Lower lobe of right lung (tissue), 2 donors: Measurements from ENCODE around the gene DENND2A. TPM values are rescaled to one million over a fixed set of nuclear protein-coding genes. Genes with fewer than 3 reads are reported as not detected.

Source experiments
- ATAC-seq, 2 donors: fragments of 200-7000 bp; cut with Tn5 transposase; one replicate each; pipeline ENCODE4 v1.9.1; 2020 to 2022; ENCODE audit warnings: mild to moderate bottlenecking in 2 of 2, moderate library complexity in 2 of 2
- DNase-seq: peaks from one replicate; pipeline ENCODE4 v3.0.0-alpha.2; 2020
- H3K27ac ChIP-seq: fragments of 200-600 bp; one replicate; pipeline ENCODE4 v1.8.0; 2022
- H3K27me3 ChIP-seq: fragments of 200-600 bp; one replicate; pipeline ENCODE4 v1.8.0; 2022; ENCODE audit warnings: low read depth
- H3K36me3 ChIP-seq: fragments of 200-600 bp; one replicate; pipeline ENCODE4 v1.8.0; 2022; ENCODE audit warnings: mild to moderate bottlenecking
- H3K4me1 ChIP-seq: fragments of 200-600 bp; one replicate; pipeline ENCODE4 v1.8.0; 2022
- H3K4me3 ChIP-seq: fragments of 200-600 bp; one replicate; pipeline ENCODE4 v1.8.0; 2022; ENCODE audit warnings: mild to moderate bottlenecking
- H3K9me3 ChIP-seq: fragments of 200-600 bp; one replicate; pipeline ENCODE4 v1.8.0; 2022
- CTCF ChIP-seq: fragments of 200-600 bp; IDR thresholded peaks from one replicate; pipeline ENCODE4 v1.8.0; 2022; ENCODE audit warnings: antibody characterized with exemption, mild to moderate bottlenecking
- intact Hi-C: fragments of 100-400 bp; cut with DNase I; formaldehyde crosslinking; loops from one replicate; pipeline ENCODE4 v1.11.0; 2022
- total RNA-seq: library from RNA; stranded (reverse); fragmentation: NEBNext Ultra II Directional; extraction: Animal tissue kit (Norgen Biotek cat#: 25700); gene quantifications from one replicate; pipeline ENCODE4 v1.2.1, GENCODE V29; 2021
- donor health status: DM: no; HTN: yes; CAD: no; lungs with severe emphysema.

The DENND2A gene
- total RNA-seq, 1 donor from 2014 or later = 19.0 TPM

- Histone ChIP-seq H3K4me1 (peaks cover 21% of the 10 kb centered on the region), H3K4me3 (no peak overlapping the region), H3K27me3 (no peaks in the 10 kb centered on the region), H3K36me3 (no peaks in the 10 kb centered on the region), H3K27ac (no peak overlapping the region), H3K9me3 (no peaks in the 10 kb centered on the region)
- TF ChIP-seq CTCF = no peak
- no peak for ATAC-seq
- DNase-seq = no peak
- intact Hi-C loops = loop anchor here (5.0 kb wide), 1 partner anchor 137 kb away; no protein-coding TSS in a partner anchor
These were observed 14.0 kb upstream of the DENND2A start for GRCh38 chr7:140654661-140655060.

- no peak for DNase-seq
- no peaks in the 10 kb centered on the region for H3K36me3 ChIP-seq
- no peak overlapping the region for H3K27ac ChIP-seq
- intact Hi-C loops = loop anchor here (5.0 kb wide), 1 partner anchor 137 kb away; no protein-coding TSS in a partner anchor
- H3K4me3 ChIP-seq = no peak overlapping the region
- peaks cover 21% of the 10 kb centered on the region for H3K4me1 ChIP-seq
- no peaks in the 10 kb centered on the region for H3K9me3 ChIP-seq
- H3K27me3 ChIP-seq = no peaks in the 10 kb centered on the region
- ATAC-seq = no peak
- TF ChIP-seq CTCF = no peak
These were observed 13.4 kb upstream of the DENND2A start for GRCh38 chr7:140654109-140654387.

- intact Hi-C loops = loop anchor here (5.0 kb wide), 1 partner anchor 136 kb away; no protein-coding TSS in a partner anchor
- DNase-seq = no peak
- no peaks in the 10 kb centered on the region for H3K9me3 ChIP-seq
- peak; percentile 74 to 76 for ATAC-seq
- H3K36me3 ChIP-seq = no peaks in the 10 kb centered on the region
- H3K4me1 ChIP-seq = peaks cover 21% of the 10 kb centered on the region
- peak; percentile 87 for TF ChIP-seq CTCF
- H3K27me3 ChIP-seq = no peaks in the 10 kb centered on the region
- no peak overlapping the region for H3K4me3 ChIP-seq
- no peak overlapping the region for H3K27ac ChIP-seq
These were observed 12.9 kb upstream of the DENND2A start for GRCh38 chr7:140653319-140654108.

GRCh38 chr7:140650367-140650766 lies 9.8 kb upstream of the DENND2A start:
- ATAC-seq = no peak
- Histone ChIP-seq H3K4me1 (peaks cover 5% of the 10 kb centered on the region), H3K27ac (no peak overlapping the region), H3K4me3 (no peak overlapping the region), H3K9me3 (no peaks in the 10 kb centered on the region), H3K27me3 (no peaks in the 10 kb centered on the region), H3K36me3 (no peaks in the 10 kb centered on the region)
- no peak for TF ChIP-seq CTCF
- DNase-seq = no peak
- intact Hi-C loops = loop anchor here (5.0 kb wide), 1 partner anchor 133 kb away; no protein-coding TSS in a partner anchor

- intact Hi-C loops = loop anchor here (5.0 kb wide), 1 partner anchor 132 kb away; no protein-coding TSS in a partner anchor
- no peak for DNase-seq
These were observed 9.1 kb upstream of the DENND2A start for GRCh38 chr7:140649556-140650205.

More at GRCh38 chr7:140649556-140650205, 9.1 kb upstream of the DENND2A start:
- Histone ChIP-seq H3K4me3 (no peak overlapping the region), H3K27me3 (no peaks in the 10 kb centered on the region), H3K4me1 (peaks cover 5% of the 10 kb centered on the region), H3K27ac (no peak overlapping the region), H3K36me3 (no peaks in the 10 kb centered on the region), H3K9me3 (no peaks in the 10 kb centered on the region)
- no peak for TF ChIP-seq CTCF
- ATAC-seq = no peak
